DOHH2 (cell line): ENCODE measurements around the gene OR3A3.
"Not testable (repeated sequence)": the region's sequence is repeated elsewhere in the genome, so short reads cannot be mapped to it uniquely, and the experiment has no call there.

Experiments
- CTCF ChIP-seq: fragments of 200-600 bp; sonication (generic); IDR thresholded peaks from one replicate; pipeline ENCODE4 v1.5.1; 2014; ENCODE audit warnings: antibody characterized with exemption, mild to moderate bottlenecking, low read depth, low read length; ENCODE audit not compliant: poor library complexity, severe bottlenecking
- EZH2phosphoT487 ChIP-seq: fragments of 200-600 bp; sonication (generic); IDR thresholded peaks from 2 replicates; pipeline ENCODE4 v1.6.1; 2017; ENCODE audit warnings: borderline replicate concordance, mild to moderate bottlenecking, antibody characterized with exemption, low read length, moderate library complexity, mixed read lengths

DNA sequence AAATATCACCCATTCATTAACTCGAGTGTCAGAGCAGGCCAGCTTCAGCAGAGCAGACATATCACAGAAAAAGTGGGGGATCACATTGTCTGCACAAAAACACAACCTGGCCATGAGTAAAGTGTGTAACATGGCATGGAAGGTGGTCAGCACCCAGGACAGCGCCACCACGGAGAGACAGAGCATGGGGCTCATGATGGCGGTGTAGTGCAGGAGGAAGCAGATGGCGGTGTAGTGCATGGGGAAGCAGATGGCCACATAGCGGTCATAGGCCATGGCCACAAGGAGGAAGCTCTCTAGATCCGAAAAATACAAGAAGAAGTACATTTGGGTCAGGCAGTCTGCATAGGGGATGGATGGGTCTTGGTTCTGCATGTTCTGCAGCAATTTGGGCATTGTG lies 22.0 kb downstream of the OR3A3 start:
- not testable (repeated sequence) for TF ChIP-seq CTCF, EZH2phosphoT487
